H1 (cell line): ENCODE results near the gene DRAP1. TPM values are rescaled to one million over a fixed set of nuclear protein-coding genes. Genes with fewer than 3 reads are reported as not detected.

Source experiments
- CTCF ChIA-PET: fragments of 300-600 bp; sonication (Branson Sonifier 250); formaldehyde crosslinking; loops from one replicate; lab custom pipeline; 2021; ENCODE audit not compliant: partially characterized antibody; lab: Charles Lee
- POLR2A ChIA-PET: fragments of 300-600 bp; sonication (Branson Sonifier 250); formaldehyde crosslinking; loops from one replicate; lab custom pipeline; 2021; ENCODE audit warnings: inconsistent platforms; ENCODE audit not compliant: partially characterized antibody; lab: Charles Lee
- DNase-seq, 2 experiments: peaks; one replicate each; pipeline versions ENCODE4 v3.0.0 to v3.0.0-alpha.2; 2010 to 2022; ENCODE audit warnings: low spot score in 2 of 2, low read depth in 1 of 2, mixed read lengths in 1 of 2
- FAIRE-seq: peaks from 2 replicates; lab custom pipeline; 2011; peaks lifted over from hg19 to GRCh38; lab: Jason Lieb, UNC
- H2AFZ ChIP-seq: 2 replicates; pipeline ENCODE4 v1.8.1; 2012; ENCODE audit warnings: low read length, inconsistent platforms
- H2AK5ac ChIP-seq: 2 replicates; pipeline ENCODE4 v1.6.1; 2013; ENCODE audit warnings: low read depth, low read length
- H2BK120ac ChIP-seq: replicated peaks from 2 replicates; pipeline ENCODE3; 2013; ENCODE audit warnings: low read depth, low read length, inconsistent platforms
- H2BK12ac ChIP-seq: 2 replicates; pipeline ENCODE4 v1.6.1; 2013; ENCODE audit warnings: low read depth, low read length
- H2BK15ac ChIP-seq: 2 replicates; pipeline ENCODE4 v1.6.1; 2013; ENCODE audit warnings: low read length
- H2BK20ac ChIP-seq: 2 replicates; pipeline ENCODE4 v1.6.1; 2013; ENCODE audit warnings: low read length
- H2BK5ac ChIP-seq: 2 replicates; pipeline ENCODE4 v1.6.1; 2013; ENCODE audit warnings: low read depth, low read length
- H3K14ac ChIP-seq: 2 replicates; pipeline ENCODE4 v1.6.1; 2013; ENCODE audit warnings: inconsistent platforms; ENCODE audit not compliant: insufficient read length
- H3K18ac ChIP-seq: 2 replicates; pipeline ENCODE4 v1.6.1; 2013; ENCODE audit warnings: low read length; ENCODE audit errors: extremely low read depth
- H3K23ac ChIP-seq: 2 replicates; pipeline ENCODE4 v1.6.1; 2013; ENCODE audit warnings: inconsistent platforms; ENCODE audit not compliant: insufficient read length
- H3K23me2 ChIP-seq: 2 replicates; pipeline ENCODE4 v1.6.1; 2013; ENCODE audit warnings: low read depth, low read length
- H3K27ac ChIP-seq: 2 replicates; pipeline ENCODE4 v1.6.1; 2011; ENCODE audit warnings: low read depth, low read length, inconsistent platforms
- H3K27me3 ChIP-seq, 4 experiments: replicated peaks in 1 of 4; 1 replicate in 1 of 4; 2 replicates in 3 of 4; pipeline versions ENCODE4 v1.6.1 to v1.8.1; 2011 to 2013; ENCODE audit warnings: low read length in 3 of 4, mild to moderate bottlenecking in 3 of 4, inconsistent platforms in 2 of 4, mixed read lengths in 2 of 4, moderate library complexity in 1 of 4; ENCODE audit not compliant: control insufficient read depth in 3 of 4, insufficient read depth in 3 of 4; ENCODE audit errors: extremely low read depth in 1 of 4
- H3K36me3 ChIP-seq, 4 experiments: 2 replicates each; pipeline versions ENCODE4 v1.6.1 to v1.8.1; 2011 to 2013; ENCODE audit warnings: mild to moderate bottlenecking in 4 of 4, low read length in 3 of 4, moderate library complexity in 2 of 4, control low read depth in 1 of 4, inconsistent platforms in 1 of 4; ENCODE audit not compliant: insufficient read depth in 4 of 4, control insufficient read depth in 2 of 4
- H3K4ac ChIP-seq: replicated peaks from 2 replicates; pipeline ENCODE3; 2013; ENCODE audit warnings: low read length, low read depth, mixed read lengths, inconsistent platforms; ENCODE audit not compliant: insufficient read length
- H3K4me1 ChIP-seq, 4 experiments: replicated peaks in 1 of 4; 1 replicate in 1 of 4; 2 replicates in 3 of 4; pipeline versions ENCODE4 v1.6.1 to v1.8.1; 2011 to 2013; ENCODE audit warnings: low read length in 3 of 4, inconsistent platforms in 2 of 4, mixed read lengths in 1 of 4; ENCODE audit not compliant: insufficient read depth in 4 of 4, control insufficient read depth in 3 of 4
- H3K4me2 ChIP-seq, 2 experiments: 2 replicates each; pipeline versions ENCODE4 v1.6.1 to v1.8.1; 2011 to 2013; ENCODE audit warnings: low read depth in 2 of 2, low read length in 2 of 2, control low read depth in 1 of 2, inconsistent platforms in 1 of 2, mild to moderate bottlenecking in 1 of 2; ENCODE audit not compliant: insufficient read depth in 1 of 2
- H3K4me3 ChIP-seq, 4 experiments: fragments of 200-600, 300-600 bp in 1 of 4; sonication (generic), shearing (Covaris generic), sonication (Bioruptor Twin) in 1 of 4; 2 replicates each; pipeline versions ENCODE4 v1.5.1 to v1.8.1; 2011 to 2016; ENCODE audit warnings: low read length in 4 of 4, low read depth in 3 of 4, control low read depth in 2 of 4, inconsistent platforms in 2 of 4, mild to moderate bottlenecking in 2 of 4, mixed read lengths in 1 of 4, moderate library complexity in 1 of 4; ENCODE audit not compliant: insufficient read depth in 2 of 4; ENCODE audit errors: extremely low read depth in 1 of 4
- H3K56ac ChIP-seq: replicated peaks from 2 replicates; pipeline ENCODE3; 2013; ENCODE audit warnings: low read depth, mild to moderate bottlenecking, mixed read lengths, low read length, inconsistent platforms; ENCODE audit not compliant: insufficient read length
- H3K79me1 ChIP-seq: 2 replicates; pipeline ENCODE4 v1.6.1; 2013; ENCODE audit warnings: low read depth, low read length, control low read depth
- H3K79me2 ChIP-seq, 2 experiments: 2 replicates each; pipeline versions ENCODE4 v1.6.1 to v1.8.1; 2012 to 2013; ENCODE audit warnings: low read length in 2 of 2, mild to moderate bottlenecking in 2 of 2, inconsistent platforms in 1 of 2; ENCODE audit not compliant: insufficient read depth in 2 of 2, control insufficient read depth in 1 of 2
- H3K9ac ChIP-seq, 4 experiments: replicated peaks in 1 of 4; 1 replicate in 1 of 4; 2 replicates in 3 of 4; pipeline versions ENCODE4 v1.6.1 to v1.8.1; 2011 to 2013; ENCODE audit warnings: low read depth in 3 of 4, low read length in 3 of 4, control low read depth in 2 of 4, mild to moderate bottlenecking in 2 of 4, moderate library complexity in 2 of 4, inconsistent platforms in 1 of 4; ENCODE audit errors: extremely low read depth in 1 of 4
- H3K9me3 ChIP-seq, 2 experiments: 2 replicates each; pipeline versions ENCODE4 v1.6.1 to v1.8.1; 2012 to 2013; ENCODE audit warnings: mild to moderate bottlenecking in 2 of 2, moderate library complexity in 2 of 2, control low read depth in 1 of 2, inconsistent platforms in 1 of 2, low read depth in 1 of 2, low read length in 1 of 2, mixed read lengths in 1 of 2; ENCODE audit not compliant: insufficient read depth in 2 of 2
- H4K20me1 ChIP-seq, 2 experiments: replicated peaks in 1 of 2; 2 replicates each; pipeline versions ENCODE3 to v1.8.1; 2011 to 2013; ENCODE audit warnings: inconsistent platforms in 2 of 2, low read length in 2 of 2, mild to moderate bottlenecking in 1 of 2; ENCODE audit not compliant: insufficient read depth in 2 of 2, control insufficient read depth in 1 of 2
- H4K5ac ChIP-seq: 2 replicates; pipeline ENCODE4 v1.6.1; 2013; ENCODE audit warnings: low read length, low read depth, mixed read lengths, inconsistent platforms; ENCODE audit not compliant: insufficient read length
- H4K8ac ChIP-seq: 2 replicates; pipeline ENCODE4 v1.8.0; 2013; ENCODE audit warnings: mild to moderate bottlenecking, moderate library complexity, low read length, inconsistent platforms; ENCODE audit not compliant: insufficient read depth; ENCODE audit errors: extremely low read depth
- H4K91ac ChIP-seq: replicated peaks from 2 replicates; pipeline ENCODE3; 2013; ENCODE audit warnings: low read length, mixed read lengths, inconsistent platforms; ENCODE audit not compliant: insufficient read length
- BCL11A ChIP-seq, 2 experiments: IDR thresholded peaks; one replicate each; pipeline ENCODE4 v1.6.1; 2011; ENCODE audit warnings: low read depth in 2 of 2, low read length in 2 of 2, mild to moderate bottlenecking in 2 of 2
- EZH2 ChIP-seq: fragments of 200-600 bp; sonication (generic); IDR thresholded peaks from 2 replicates; pipeline ENCODE4 v1.7.1; 2012; ENCODE audit warnings: low read depth, mild to moderate bottlenecking, moderate library complexity, low read length, inconsistent platforms; ENCODE audit not compliant: severe bottlenecking
- WGBS, 2 experiments: shearing (Covaris generic) in 1 of 2; methylation state at CpG; one replicate each; pipeline versions ENCODE4 v1.1.6 to v1.1.7; 2013 to 2015; ENCODE audit warnings: low lambda C conversion rate in 2 of 2, mixed read lengths in 2 of 2, inconsistent platforms in 1 of 2, low coverage in 1 of 2, missing lambda C conversion rate in 1 of 2; ENCODE audit not compliant: insufficient replicate concordance in 2 of 2, insufficient coverage in 1 of 2, insufficient read length in 1 of 2; ENCODE audit errors: extremely low coverage in 1 of 2, missing lambda C conversion rate in 1 of 2; 5-methylcytosine and 5-hydroxymethylcytosine counted together
- polyA plus RNA-seq, 7 experiments: library from polyadenylated mRNA; depleted of rRNA in 3 of 7; stranded (reverse) in 5 of 7; unstranded in 2 of 7; fragments of >200 nt in 5 of 7; fragments of 200-250 nt in 2 of 7; gene quantifications; 1 replicate in 5 of 7; 2 replicates in 1 of 7; 4 replicates in 1 of 7; pipeline versions ENCODE4 v1.2.1 to v1.2.3, GENCODE V29; 2011 to 2013; ENCODE audit warnings: missing spikeins in 2 of 7, mixed read lengths in 2 of 7
- total RNA-seq: library from RNA; stranded (reverse); fragmentation: NEBNext Ultra II Directional; extraction: Animal tissue kit (Norgen Biotek cat#: 25700); gene quantifications from 2 replicates; pipeline ENCODE4 v1.2.1, GENCODE V29; 2021

Gene DRAP1
- total and polyA plus RNA-seq, 2 of the 8 experiments (the other 6 are each of a cell fraction or from before 2014, with no cell fraction given), result 62.5 to 98.7 TPM

DNA sequence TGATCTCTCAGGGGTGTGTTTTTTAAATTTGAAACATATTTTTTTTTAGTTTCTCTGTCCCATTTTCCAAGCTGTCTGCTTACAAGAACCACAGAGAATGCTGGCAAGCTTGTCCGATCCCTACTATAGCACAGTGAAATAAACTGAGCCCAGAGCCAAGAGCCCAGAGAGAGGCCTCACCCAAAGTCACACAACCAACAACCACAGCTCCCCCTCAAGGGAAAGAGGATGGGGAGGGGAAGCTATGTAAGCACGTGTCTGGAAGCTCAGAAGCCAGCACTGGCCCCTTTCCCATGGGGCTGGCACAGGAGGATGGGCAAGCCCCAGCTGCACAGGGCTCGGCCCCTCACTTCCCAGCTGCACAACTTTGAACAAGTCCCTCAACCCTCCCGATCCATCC lies 39.1 kb downstream of the DRAP1 start:
- Histone ChIP-seq H3K23me2 (peaks cover 12% of the 10 kb centered on the region; the same call in 1 of the 2 replicates), H3K9me3 (no peaks in the 10 kb centered on the region), H3K4ac (no peak overlapping the region), H2BK20ac (no peak overlapping the region), H4K20me1 (no peaks in the 10 kb centered on the region), H3K79me1 (peaks cover 9% of the 10 kb centered on the region), H4K5ac (no peak overlapping the region), H3K36me3 (no peaks in the 10 kb centered on the region), H2BK5ac (no peak overlapping the region), H3K27ac (no peak overlapping the region), H2AK5ac (no peak overlapping the region), H3K56ac (no peak overlapping the region), H4K91ac (no peak overlapping the region), H2BK120ac (no peak overlapping the region), H4K8ac (peak overlapping the region; percentile 80; the same call in 1 of the 2 replicates), H2BK12ac (no peak overlapping the region), H3K4me2 (no peak overlapping the region), H2AFZ (no peak overlapping the region), H3K4me3 (no peak overlapping the region), H3K9ac (peak overlapping the region in 1 of 4 experiments; percentile 43; a peak in 1 of 7 replicates), H3K18ac (no peak overlapping the region), H2BK15ac (no peak overlapping the region), H3K27me3 (no peaks in the 10 kb centered on the region), H3K23ac (no peak overlapping the region), H3K4me1 (peaks cover 0 to 14% (median 3%) of the 10 kb centered on the region in 4 experiments; a peak in 5 of 7 replicates), H3K79me2 (peaks cover 11 to 13% of the 10 kb centered on the region in 2 experiments), H3K14ac (no peak overlapping the region)
- 79% methylated on average over 4 of the region's 4 CpGs; no CpG with 5 or more reads in 1 of the 2 experiments for WGBS, 2 experiments
- FAIRE-seq, result no peak
- ChIA-PET POLR2A (interaction anchor here (0.8 to 2.5 kb wide), 4 partner anchors 12 to 32 kb away, joined by 3 to 13 read pairs (median 3); partner anchors contain the start of gene TSGA10IP), CTCF (interaction anchor here (0.6 to 2.8 kb wide), 8 partner anchors 11 to 356 kb away, joined by 3 to 16 read pairs (median 3); partner anchors contain the start of gene CCDC85B)
- DNase-seq, result no peak
- TF ChIP-seq BCL11A (IDR thresholded peaks at IDR 0.05; ENCODE audit: low read depth in 2 of 2, low read length in 2 of 2) (no peak), EZH2 (no peak)
